D721Med (cell line): ENCODE data around the gene TEX51.

Source experiments
- DNase-seq: peaks from one replicate; pipeline ENCODE4 v3.0.0; 2011; ENCODE audit warnings: low spot score; ENCODE audit not compliant: insufficient read length
- FAIRE-seq: peaks from 2 replicates; lab custom pipeline; 2011; peaks lifted over from hg19 to GRCh38; lab: Jason Lieb, UNC
- CTCF ChIP-seq: IDR thresholded peaks from 2 replicates; pipeline ENCODE4 v1.5.1; 2012; ENCODE audit warnings: mild to moderate bottlenecking, control low read depth; ENCODE audit not compliant: insufficient read depth; ENCODE audit errors: missing control alignments

The TEX51 gene

GRCh38 chr2:126877041-126877440 is 21.6 kb upstream of the TEX51 start:
- DNase-seq (no peak), FAIRE-seq (no peak)
- TF ChIP-seq CTCF: no peak

- no peak for FAIRE-seq
- no peak for DNase-seq
- TF ChIP-seq CTCF: no peak
Observed at GRCh38 chr2:126877861-126878565, 20.7 kb upstream of the TEX51 start.

DNA sequence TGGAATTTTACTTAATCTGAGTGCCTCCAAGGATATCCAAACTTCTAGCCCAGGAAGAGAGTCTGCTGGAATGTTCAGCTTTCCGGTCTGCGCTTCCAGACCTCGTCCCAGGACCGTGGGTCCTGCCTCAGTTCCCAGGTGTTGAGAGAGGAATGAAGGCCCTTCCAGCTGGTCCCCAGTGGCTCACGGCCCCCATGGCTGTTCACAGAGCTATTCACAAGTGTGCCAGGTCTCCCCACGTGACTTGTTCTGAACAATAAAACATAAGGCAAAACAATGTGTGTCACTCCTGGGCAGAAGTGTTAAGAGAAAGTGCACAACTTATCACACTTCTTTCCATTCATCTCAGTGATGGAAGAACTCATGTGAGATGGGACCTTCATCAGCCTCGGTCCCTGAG is 20.1 kb upstream of the TEX51 start:
- FAIRE-seq (no peak), DNase-seq (no peak)
- TF ChIP-seq CTCF: no peak

GRCh38 chr2:126879348-126880298 is 19.1 kb upstream of the TEX51 start:
- DNase-seq (no peak), FAIRE-seq (no peak)
- TF ChIP-seq CTCF: no peak

DNA sequence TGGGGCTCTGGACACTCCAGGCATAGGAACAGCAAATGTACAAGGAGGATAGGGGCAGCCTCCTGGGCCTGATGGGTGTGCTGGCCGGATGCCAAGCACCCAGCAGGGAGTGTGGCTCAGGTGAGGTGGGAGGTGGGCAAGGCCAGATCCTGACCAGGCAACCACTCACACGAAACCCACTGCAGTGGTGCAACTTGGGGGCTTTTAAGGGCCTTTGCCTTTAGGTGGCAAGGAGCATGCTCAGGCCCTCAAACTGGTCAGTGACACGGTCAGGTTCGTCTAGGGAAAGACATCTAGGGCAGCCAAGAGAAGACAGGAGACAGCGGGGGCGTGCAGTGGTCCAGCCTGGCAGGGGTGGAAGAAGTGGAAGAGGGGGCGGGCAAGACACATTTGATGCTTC is 18.4 kb upstream of the TEX51 start:
- no peak for TF ChIP-seq CTCF
- DNase-seq (no peak), FAIRE-seq (no peak)

GRCh38 chr2:126880817-126881216 is 17.9 kb upstream of the TEX51 start:
- TF ChIP-seq CTCF: no peak

More at GRCh38 chr2:126880817-126881216, 17.9 kb upstream of the TEX51 start:
- DNase-seq (no peak), FAIRE-seq (no peak)
